D721Med (cell line): ENCODE results near the gene GPD1L.

Experiments used
- DNase-seq: peaks from one replicate; pipeline ENCODE4 v3.0.0; 2011; ENCODE audit warnings: low spot score; ENCODE audit not compliant: insufficient read length
- FAIRE-seq: peaks from 2 replicates; lab custom pipeline; 2011; peaks lifted over from hg19 to GRCh38; lab: Jason Lieb, UNC
- TF ChIP-seq, protein P1 (sequence below): IDR thresholded peaks from 2 replicates; pipeline ENCODE4 v1.5.1; 2012; ENCODE audit warnings: mild to moderate bottlenecking, control low read depth; ENCODE audit not compliant: insufficient read depth; ENCODE audit errors: missing control alignments

The GPD1L gene

DNA sequence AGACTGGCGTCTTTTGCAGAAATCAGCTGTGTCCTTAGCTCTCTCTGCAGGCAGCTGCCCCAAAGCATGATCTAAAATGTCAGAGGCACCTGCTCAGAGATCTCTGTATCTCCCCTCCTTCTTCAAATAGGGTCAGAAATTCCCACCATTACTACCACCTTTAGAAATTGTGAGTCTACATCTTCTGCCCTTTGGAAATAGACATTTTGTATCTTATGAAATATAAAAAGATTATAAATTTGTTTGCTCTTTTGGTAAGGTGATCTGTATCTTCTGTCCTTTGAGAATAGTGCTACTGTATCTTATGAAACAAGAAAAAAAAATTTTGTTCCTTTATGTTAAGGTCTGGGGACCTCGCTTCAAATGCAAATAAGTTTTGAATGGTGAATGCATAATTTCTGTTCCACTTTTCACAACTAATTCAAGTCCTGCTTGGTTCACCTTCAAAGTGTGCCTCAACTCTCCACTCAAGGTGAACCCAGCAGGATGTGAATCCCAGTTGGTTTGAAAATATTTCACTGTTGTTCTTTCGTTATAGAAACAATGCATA is 28.3 kb upstream of the GPD1L start:
- FAIRE-seq: no peak

DNA sequence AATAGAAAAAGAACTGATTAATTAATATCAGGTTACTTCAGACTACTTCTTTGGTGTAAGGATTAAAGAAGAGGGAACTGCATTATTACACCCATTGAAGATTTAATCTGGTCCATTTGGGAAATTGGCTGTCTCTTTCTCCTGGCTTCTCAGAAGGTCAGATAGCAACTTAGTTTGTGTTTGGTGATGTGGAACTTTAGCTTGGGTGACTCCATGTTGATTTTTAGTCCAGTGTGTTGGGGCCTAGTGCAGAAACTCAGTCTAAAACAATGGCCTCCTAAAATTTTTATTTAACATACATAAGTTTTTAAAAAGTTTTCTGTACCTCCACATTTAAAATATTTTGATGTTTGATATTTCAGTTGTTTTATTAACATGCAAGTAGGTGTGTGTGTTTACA is 27.6 kb upstream of the GPD1L start:
- no peak for FAIRE-seq
- TF ChIP-seq, protein P1, sequence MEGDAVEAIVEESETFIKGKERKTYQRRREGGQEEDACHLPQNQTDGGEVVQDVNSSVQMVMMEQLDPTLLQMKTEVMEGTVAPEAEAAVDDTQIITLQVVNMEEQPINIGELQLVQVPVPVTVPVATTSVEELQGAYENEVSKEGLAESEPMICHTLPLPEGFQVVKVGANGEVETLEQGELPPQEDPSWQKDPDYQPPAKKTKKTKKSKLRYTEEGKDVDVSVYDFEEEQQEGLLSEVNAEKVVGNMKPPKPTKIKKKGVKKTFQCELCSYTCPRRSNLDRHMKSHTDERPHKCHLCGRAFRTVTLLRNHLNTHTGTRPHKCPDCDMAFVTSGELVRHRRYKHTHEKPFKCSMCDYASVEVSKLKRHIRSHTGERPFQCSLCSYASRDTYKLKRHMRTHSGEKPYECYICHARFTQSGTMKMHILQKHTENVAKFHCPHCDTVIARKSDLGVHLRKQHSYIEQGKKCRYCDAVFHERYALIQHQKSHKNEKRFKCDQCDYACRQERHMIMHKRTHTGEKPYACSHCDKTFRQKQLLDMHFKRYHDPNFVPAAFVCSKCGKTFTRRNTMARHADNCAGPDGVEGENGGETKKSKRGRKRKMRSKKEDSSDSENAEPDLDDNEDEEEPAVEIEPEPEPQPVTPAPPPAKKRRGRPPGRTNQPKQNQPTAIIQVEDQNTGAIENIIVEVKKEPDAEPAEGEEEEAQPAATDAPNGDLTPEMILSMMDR: no peak

More for the DNA sequence above, 28.3 kb upstream of the GPD1L start:
- no peak for DNase-seq
- TF ChIP-seq, protein P1: no peak

DNA sequence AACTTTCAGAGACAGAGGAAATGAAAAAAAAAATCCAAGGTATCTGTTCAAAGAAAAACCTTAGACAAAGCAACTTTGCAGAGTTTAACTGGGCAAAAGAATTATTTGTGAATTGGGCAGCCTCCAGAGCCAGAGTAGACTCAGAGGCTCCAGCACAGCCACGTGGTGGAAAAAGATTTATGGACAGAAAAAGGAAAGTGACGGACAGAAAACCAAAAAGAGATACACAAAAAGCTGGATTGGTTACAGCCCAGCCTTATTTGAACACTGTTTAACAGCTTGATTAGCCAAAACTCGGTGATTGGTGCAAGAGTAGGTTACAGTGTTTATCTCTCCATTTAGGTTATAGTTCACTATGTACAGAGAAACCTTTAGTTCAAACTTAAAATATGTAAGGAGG is 23.7 kb upstream of the GPD1L start:
- DNase-seq: no peak
- FAIRE-seq: no peak
- TF ChIP-seq, protein P1: no peak

More for the DNA sequence above, 27.6 kb upstream of the GPD1L start:
- DNase-seq: no peak

DNA sequence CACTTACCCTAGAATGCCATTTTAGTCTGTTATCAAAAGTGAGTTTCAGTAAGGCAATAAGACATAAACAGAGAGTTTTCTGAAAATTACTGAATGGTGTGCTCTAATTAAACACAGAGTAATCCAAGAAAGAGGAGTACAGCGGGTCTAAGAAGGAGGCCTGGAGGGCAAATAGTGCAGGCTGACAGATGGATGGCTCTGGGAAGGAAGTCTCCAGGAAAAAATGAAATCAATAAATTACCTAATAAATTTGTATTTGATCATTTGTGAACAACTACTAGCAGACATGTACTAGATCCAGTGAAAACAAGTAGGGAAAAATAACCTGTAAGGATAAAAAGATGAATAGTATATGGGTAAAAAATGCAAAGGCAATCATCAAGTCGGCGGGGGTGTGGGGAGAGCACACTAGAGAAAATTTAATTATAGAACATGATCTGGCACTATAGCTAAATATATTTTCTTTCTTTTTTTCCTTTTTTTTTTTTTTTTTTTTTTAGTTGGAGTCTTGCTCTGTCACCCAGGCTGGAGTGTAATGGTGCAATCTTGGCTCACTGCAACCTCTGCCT is 22.6 kb upstream of the GPD1L start:
- no peak for DNase-seq
- FAIRE-seq: no peak
- TF ChIP-seq, protein P1: no peak

DNA sequence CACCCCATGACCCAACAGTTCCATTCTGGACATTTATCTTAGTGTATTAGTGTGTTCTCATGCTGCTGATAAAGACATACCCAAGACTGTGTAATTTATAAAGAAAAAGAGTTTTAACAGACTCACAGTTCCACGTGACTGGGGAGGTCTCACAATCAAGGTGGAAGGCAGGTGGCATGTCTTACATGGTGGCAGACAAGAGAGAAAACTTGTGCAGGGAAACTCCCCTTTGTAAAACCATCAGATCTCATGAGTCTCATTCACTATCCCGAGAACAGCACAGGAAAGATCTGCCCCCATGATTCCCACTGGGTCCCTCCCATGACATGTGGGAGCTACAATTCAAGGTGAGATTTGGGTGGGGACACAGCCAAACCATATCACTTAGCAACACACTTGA is 21.6 kb upstream of the GPD1L start:
- DNase-seq (no peak), FAIRE-seq (no peak)
- TF ChIP-seq, protein P1: no peak

DNA sequence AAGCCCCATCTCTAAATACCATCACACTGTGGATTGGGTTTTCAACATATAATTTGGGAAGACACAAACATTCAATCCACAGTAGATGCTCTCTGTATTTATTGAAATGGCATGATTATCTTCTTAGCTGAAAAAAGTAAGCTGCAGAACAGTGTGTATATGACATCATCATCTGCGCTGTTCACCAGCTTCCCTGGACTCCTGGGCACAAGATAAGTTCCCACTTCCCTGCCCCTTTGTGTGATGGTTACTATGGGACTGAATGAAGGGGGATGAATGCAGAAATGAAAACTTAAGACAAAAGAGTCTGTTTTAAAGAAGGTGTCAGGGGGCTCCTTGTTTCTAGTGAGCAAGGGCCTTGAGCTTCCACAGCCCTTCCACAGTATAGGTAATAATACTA is 20.0 kb upstream of the GPD1L start:
- TF ChIP-seq, protein P1: no peak
- FAIRE-seq (no peak), DNase-seq (no peak)

DNA sequence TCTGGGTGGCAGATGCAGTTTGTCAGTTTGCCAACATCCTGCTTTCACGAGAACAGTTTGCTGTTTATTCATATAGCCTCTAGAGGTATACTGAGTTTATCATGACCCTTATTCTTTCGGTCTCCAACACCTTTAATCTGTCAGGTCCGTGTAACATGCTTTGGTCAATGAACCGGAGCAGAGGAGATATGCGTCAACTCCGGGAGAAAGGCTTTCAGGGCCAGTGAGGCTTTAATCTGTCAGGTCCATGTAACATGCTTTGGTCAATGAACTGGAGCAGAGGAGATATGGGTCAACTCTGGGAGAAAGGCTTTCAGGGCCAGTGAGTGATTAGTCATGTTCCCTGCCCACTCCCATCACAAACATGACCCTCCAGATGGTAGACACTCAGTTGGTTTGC is 16.9 kb upstream of the GPD1L start:
- FAIRE-seq (no peak), DNase-seq (no peak)
- TF ChIP-seq, protein P1: no peak
